HepG2 (cell line): ENCODE measurements around the gene TCAP. TPM values are rescaled to one million over a fixed set of nuclear protein-coding genes. Genes with fewer than 3 reads are reported as not detected.

Experiments used
- ATRX ChIP-seq: sonication (generic); formaldehyde crosslinking; IDR thresholded peaks from 2 replicates; pipeline ENCODE4 v1.4.0; 2020; ENCODE audit warnings: missing genetic modification reagents, borderline replicate concordance
- BRD4 ChIP-seq: sonication (generic); formaldehyde crosslinking; IDR thresholded peaks from 2 replicates; pipeline ENCODE4 v1.4.0; 2020; ENCODE audit warnings: missing genetic modification reagents
- FOXM1 ChIP-seq: sonication (generic); formaldehyde crosslinking; IDR thresholded peaks from 2 replicates; pipeline ENCODE4 v1.5.0; 2020; ENCODE audit warnings: missing genetic modification reagents
- GPBP1L1 ChIP-seq: sonication (generic); formaldehyde crosslinking; IDR thresholded peaks from 2 replicates; pipeline ENCODE4 v1.5.0; 2020; ENCODE audit warnings: mild to moderate bottlenecking, missing genetic modification reagents
- LCORL ChIP-seq, 2 experiments: fragments of 450-650 bp in 1 of 2; sonication (generic) in 1 of 2; formaldehyde crosslinking in 1 of 2; IDR thresholded peaks; 2 replicates each; pipeline versions ENCODE4 v1.5.0 to v1.6.1; 2017 to 2020; ENCODE audit warnings: antibody characterized with exemption in 1 of 2, missing genetic modification reagents in 1 of 2
- MEF2D ChIP-seq: sonication (generic); formaldehyde crosslinking; IDR thresholded peaks from 2 replicates; pipeline ENCODE4 v1.5.1; 2020; ENCODE audit warnings: mild to moderate bottlenecking, missing genetic modification reagents
- MXI1 ChIP-seq: IDR thresholded peaks from 3 replicates; pipeline ENCODE4 v1.6.1; 2012; ENCODE audit warnings: low read depth, low read length, inconsistent platforms, borderline replicate concordance
- PATZ1 ChIP-seq: sonication (generic); formaldehyde crosslinking; IDR thresholded peaks from 2 replicates; pipeline ENCODE4 v1.4.0; 2020; ENCODE audit warnings: missing genetic modification reagents
- PRDM10 ChIP-seq: sonication (generic); formaldehyde crosslinking; IDR thresholded peaks from 2 replicates; pipeline ENCODE4 v1.4.0; 2020; ENCODE audit warnings: low read depth, missing genetic modification reagents
- SNAPC2 ChIP-seq: sonication (generic); formaldehyde crosslinking; IDR thresholded peaks from 2 replicates; pipeline ENCODE4 v1.8.1; 2022; ENCODE audit warnings: mild to moderate bottlenecking, missing genetic modification reagents
- TBL1XR1 ChIP-seq: fragments of 150-350 bp; IDR thresholded peaks from 2 replicates; pipeline ENCODE4 v1.6.1; 2014; ENCODE audit warnings: borderline replicate concordance, low read length; ENCODE audit not compliant: partially characterized antibody
- ZFP36 ChIP-seq: fragments of 150-350 bp; IDR thresholded peaks from 2 replicates; pipeline ENCODE4 v1.6.1; 2018; ENCODE audit warnings: borderline replicate concordance, low read length, low read depth; ENCODE audit not compliant: partially characterized antibody
- ZNF276 ChIP-seq: sonication (generic); formaldehyde crosslinking; IDR thresholded peaks from 2 replicates; pipeline ENCODE4 v1.4.0; 2020; ENCODE audit warnings: mild to moderate bottlenecking, low read depth, missing genetic modification reagents
- ZNF354B ChIP-seq: sonication (generic); formaldehyde crosslinking; IDR thresholded peaks from 2 replicates; pipeline ENCODE4 v1.8.0; 2022; ENCODE audit warnings: mild to moderate bottlenecking, missing genetic modification reagents
- ZNF513 ChIP-seq: sonication (generic); formaldehyde crosslinking; conservative IDR thresholded peaks from 2 replicates; pipeline ENCODE4 v1.5.0; 2020; ENCODE audit warnings: missing genetic modification reagents
- ZNF530 ChIP-seq: sonication (generic); formaldehyde crosslinking; IDR thresholded peaks from 2 replicates; pipeline ENCODE4 v1.5.0; 2020; ENCODE audit warnings: low read depth, mild to moderate bottlenecking, missing genetic modification reagents
- ZSCAN31 ChIP-seq: sonication (generic); formaldehyde crosslinking; IDR thresholded peaks from 2 replicates; pipeline ENCODE4 v1.5.0; 2020; ENCODE audit warnings: low read depth, mild to moderate bottlenecking, missing genetic modification reagents
- polyA plus RNA-seq, 8 experiments: library from polyadenylated mRNA; depleted of rRNA in 3 of 8; stranded (reverse) in 7 of 8; unstranded in 1 of 8; fragments of >200 nt; fragmentation: Illumina TruSeq in 4 of 8; extraction: Trizol in 4 of 8; gene quantifications; 2 replicates each; pipeline versions ENCODE4 v1.2.1 to v1.2.3, GENCODE V29; 2011 to 2016; ENCODE audit warnings: low read depth in 4 of 8, missing spikeins in 1 of 8, mixed read lengths in 1 of 8; ENCODE audit not compliant: insufficient read depth in 1 of 8
- total RNA-seq, 5 experiments: library from RNA; depleted of rRNA; stranded (reverse); fragments of >200 nt; fragmentation: Illumina TruSeq; extraction: Trizol; gene quantifications; 2 replicates each; pipeline ENCODE4 v1.2.3, GENCODE V29; 2016; ENCODE audit warnings: low read depth in 1 of 5

Gene TCAP
- total and polyA plus RNA-seq, 2 of the 13 experiments (the other 11 are each of a cell fraction or from before 2014, with no cell fraction given): 0.24 to 0.65 TPM

- no peak for TF ChIP-seq ZNF513
- TF ChIP-seq ZNF530 (CRISPR knock-in tag): no peak
- no peak for TF ChIP-seq GPBP1L1
- TF ChIP-seq ZNF276 (CRISPR knock-in tag): no peak
- no peak for TF ChIP-seq TBL1XR1
- no peak for TF ChIP-seq MEF2D (CRISPR knock-in tag)
- TF ChIP-seq SNAPC2 (CRISPR knock-in tag): no peak
- TF ChIP-seq PATZ1 (CRISPR knock-in tag): peak; percentile 15; the same call in 1 of the 2 replicates
- no peak for TF ChIP-seq MXI1
- no peak for TF ChIP-seq LCORL (IDR thresholded peaks at IDR 0.05)
- TF ChIP-seq LCORL (CRISPR knock-in tag; IDR thresholded peaks at IDR 0.05): no peak
- 0 out of 2 replicates have a peak, but pooled peaks have one; percentile 46 for TF ChIP-seq BRD4
- TF ChIP-seq ZNF354B (CRISPR knock-in tag): no peak
- TF ChIP-seq ZSCAN31 (CRISPR knock-in tag): 0 out of 2 replicates have a peak, but pooled peaks have one; percentile 37
- TF ChIP-seq ZFP36: peak; percentile 96
- TF ChIP-seq FOXM1: no peak
- no peak for TF ChIP-seq PRDM10 (CRISPR knock-in tag)
- no peak for TF ChIP-seq ATRX
Measured at GRCh38 chr17:39617446-39618245, 47.5 kb upstream of the TCAP start (continued).
